Calu3 (cell line): ENCODE data around the gene SLCO4A1. TPM values are rescaled to one million over a fixed set of nuclear protein-coding genes. Genes with fewer than 3 reads are reported as not detected.

ENCODE experiments used
- BruUV-seq: library from RNA; stranded (reverse); fragments of 400-500 nt; replicated peaks from 2 replicates; lab custom pipeline; 2021; lab: Mats Ljungman, UMichigan
- CTCF ChIA-PET: fragments of 300-600 bp; sonication (Branson Sonifier 250); formaldehyde crosslinking; loops from one replicate; lab custom pipeline; 2022; ENCODE audit warnings: antibody characterized with exemption; lab: Charles Lee
- DNase-seq: peaks from one replicate; pipeline ENCODE4 v3.0.0; 2022
- H3K27ac Mint-ChIP-seq: one replicate; pipeline ENCODE4 v1.8.0; 2022; ENCODE audit warnings: mixed read lengths; ENCODE audit not compliant: unreplicated experiment
- H3K27me3 Mint-ChIP-seq: one replicate; pipeline ENCODE4 v1.8.0; 2022; ENCODE audit warnings: mixed read lengths; ENCODE audit not compliant: unreplicated experiment
- H3K36me3 Mint-ChIP-seq: one replicate; pipeline ENCODE4 v1.8.0; 2022; ENCODE audit warnings: mild to moderate bottlenecking, moderate library complexity, mixed read lengths; ENCODE audit not compliant: insufficient read depth, unreplicated experiment
- H3K4me1 Mint-ChIP-seq: one replicate; pipeline ENCODE4 v1.8.0; 2022; ENCODE audit warnings: mild to moderate bottlenecking, low read depth, mixed read lengths; ENCODE audit not compliant: unreplicated experiment
- H3K4me3 Mint-ChIP-seq: one replicate; pipeline ENCODE4 v1.8.0; 2022; ENCODE audit warnings: mild to moderate bottlenecking, low read depth, moderate library complexity, mixed read lengths; ENCODE audit not compliant: unreplicated experiment
- H3K9me3 Mint-ChIP-seq: one replicate; pipeline ENCODE4 v1.8.0; 2022; ENCODE audit warnings: low read depth, mixed read lengths; ENCODE audit not compliant: unreplicated experiment
- CTCF ChIP-seq: fragments of 200-600 bp; IDR thresholded peaks from one replicate; pipeline ENCODE4 v1.8.0; 2022; ENCODE audit warnings: antibody characterized with exemption; ENCODE audit not compliant: unreplicated experiment
- intact Hi-C: fragments of 100-400 bp; cut with micrococcal nuclease; formaldehyde crosslinking; loops from one replicate; pipeline ENCODE4 v1.10.0; 2022; ENCODE audit not compliant: unreplicated experiment
- total RNA-seq: library from RNA; stranded (reverse); gene quantifications from 2 replicates; pipeline ENCODE4 v1.2.3, GENCODE V29; 2022

Gene SLCO4A1
- total RNA-seq, 1 experiment from 2014 or later, result 63.9 TPM

GRCh38 chr20:62667530-62668440 lies 25.5 kb downstream of the SLCO4A1 start:
- peaks cover 69% of the 10 kb centered on the region for H3K36me3 Mint-ChIP-seq
- no peak for TF ChIP-seq CTCF
- no peaks in the 10 kb centered on the region for H3K27me3 Mint-ChIP-seq
- DNase-seq, result no peak
- TSS peak; percentile 31 for BruUV-seq
- intact Hi-C loops, result loop anchor here (1.0 to 5.0 kb wide), 4 partner anchors 35 to 141 kb away; no protein-coding TSS in a partner anchor
- H3K4me3 Mint-ChIP-seq, result peak overlapping the region; percentile 49
- peak overlapping the region; percentile 87 for H3K27ac Mint-ChIP-seq
- H3K4me1 Mint-ChIP-seq, result peaks cover 28% of the 10 kb centered on the region
- no peaks in the 10 kb centered on the region for H3K9me3 Mint-ChIP-seq
- CTCF ChIA-PET, result interaction anchor here (0.6 to 2.4 kb wide), 15 partner anchors 21 to 366 kb away, joined by 3 to 26 read pairs (median 4); partner anchors contain the start of gene RBBP8NL

- peak; percentile 89 for DNase-seq
- peak; percentile 93 for TF ChIP-seq CTCF
- intact Hi-C loops, result loop anchor here (1.0 to 5.0 kb wide), 3 partner anchors 46 to 140 kb away; no protein-coding TSS in a partner anchor
- H3K27me3 Mint-ChIP-seq, result no peaks in the 10 kb centered on the region
- H3K36me3 Mint-ChIP-seq, result peaks cover 63% of the 10 kb centered on the region
- peak overlapping the region; percentile 72 for H3K27ac Mint-ChIP-seq
- BruUV-seq, result no TSS peak
- CTCF ChIA-PET, result interaction anchor here (1.1 to 2.4 kb wide), 3 partner anchors 35 to 126 kb away, joined by 3 to 26 read pairs (median 15); no protein-coding TSS in a partner anchor
- peaks cover 28% of the 10 kb centered on the region for H3K4me1 Mint-ChIP-seq
- peak overlapping the region; percentile 10 for H3K4me3 Mint-ChIP-seq
- H3K9me3 Mint-ChIP-seq, result no peaks in the 10 kb centered on the region
These were observed 26.2 kb downstream of the SLCO4A1 start for GRCh38 chr20:62668441-62669027.

- BruUV-seq, result no TSS peak
- CTCF ChIA-PET, result no interaction called here
- H3K36me3 Mint-ChIP-seq, result peaks cover 66% of the 10 kb centered on the region
- no peak for TF ChIP-seq CTCF
- no peak overlapping the region for H3K27ac Mint-ChIP-seq
- H3K27me3 Mint-ChIP-seq, result no peaks in the 10 kb centered on the region
- no peak overlapping the region for H3K4me3 Mint-ChIP-seq
- peaks cover 28% of the 10 kb centered on the region for H3K4me1 Mint-ChIP-seq
- no peaks in the 10 kb centered on the region for H3K9me3 Mint-ChIP-seq
- intact Hi-C loops, result loop anchor here (5.0 kb wide), 1 partner anchor 47 kb away; no protein-coding TSS in a partner anchor
- DNase-seq, result no peak
These were observed 26.9 kb downstream of the SLCO4A1 start for GRCh38 chr20:62669249-62669648.

GRCh38 chr20:62670156-62670555 lies 27.9 kb downstream of the SLCO4A1 start:
- H3K36me3 Mint-ChIP-seq, result peaks cover 62% of the 10 kb centered on the region
- CTCF ChIA-PET, result interaction anchor here (1.2 kb wide), 1 partner anchor 122 kb away, joined by 4 read pairs; no protein-coding TSS in a partner anchor
- no peaks in the 10 kb centered on the region for H3K27me3 Mint-ChIP-seq
- peaks cover 28% of the 10 kb centered on the region for H3K4me1 Mint-ChIP-seq
- BruUV-seq, result no TSS peak
- no peaks in the 10 kb centered on the region for H3K9me3 Mint-ChIP-seq
- intact Hi-C loops, result no loop called here
- H3K27ac Mint-ChIP-seq, result no peak overlapping the region
- no peak overlapping the region for H3K4me3 Mint-ChIP-seq
- no peak for DNase-seq
- no peak for TF ChIP-seq CTCF
